ENCODE data around the gene NFATC1. TPM values are rescaled to one million over a fixed set of nuclear protein-coding genes. Genes with fewer than 3 reads are reported as not detected.

The NFATC1 gene
- total RNA-seq, 4 donors from 2014 or later: 13.9 to 24.3 (median 16.7) TPM

- Histone ChIP-seq H3K9me3 (no peaks in the 10 kb centered on the region), H3K27ac (no peak overlapping the region), H3K36me3 (no peaks in the 10 kb centered on the region), H3K4me1 (peaks cover 8% of the 10 kb centered on the region), H3K27me3 (peaks cover 38% of the 10 kb centered on the region), H3K4me3 (no peak overlapping the region)
- TF ChIP-seq EP300 (IDR thresholded peaks at IDR 0.05) (no peak), POLR2A (IDR thresholded peaks at IDR 0.05) (no peak), POLR2AphosphoS5 (IDR thresholded peaks at IDR 0.05) (no peak)
- TF ChIP-seq, protein P1, sequence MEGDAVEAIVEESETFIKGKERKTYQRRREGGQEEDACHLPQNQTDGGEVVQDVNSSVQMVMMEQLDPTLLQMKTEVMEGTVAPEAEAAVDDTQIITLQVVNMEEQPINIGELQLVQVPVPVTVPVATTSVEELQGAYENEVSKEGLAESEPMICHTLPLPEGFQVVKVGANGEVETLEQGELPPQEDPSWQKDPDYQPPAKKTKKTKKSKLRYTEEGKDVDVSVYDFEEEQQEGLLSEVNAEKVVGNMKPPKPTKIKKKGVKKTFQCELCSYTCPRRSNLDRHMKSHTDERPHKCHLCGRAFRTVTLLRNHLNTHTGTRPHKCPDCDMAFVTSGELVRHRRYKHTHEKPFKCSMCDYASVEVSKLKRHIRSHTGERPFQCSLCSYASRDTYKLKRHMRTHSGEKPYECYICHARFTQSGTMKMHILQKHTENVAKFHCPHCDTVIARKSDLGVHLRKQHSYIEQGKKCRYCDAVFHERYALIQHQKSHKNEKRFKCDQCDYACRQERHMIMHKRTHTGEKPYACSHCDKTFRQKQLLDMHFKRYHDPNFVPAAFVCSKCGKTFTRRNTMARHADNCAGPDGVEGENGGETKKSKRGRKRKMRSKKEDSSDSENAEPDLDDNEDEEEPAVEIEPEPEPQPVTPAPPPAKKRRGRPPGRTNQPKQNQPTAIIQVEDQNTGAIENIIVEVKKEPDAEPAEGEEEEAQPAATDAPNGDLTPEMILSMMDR (IDR thresholded peaks at IDR 0.05): no peak
- 54% methylated on average over 13 of the region's 17 CpGs for WGBS
- peak in 1 of 2 donors; percentile 60 for DNase-seq (ENCODE audit: low spot score in 2 of 2)
These were observed 11.5 kb upstream of the NFATC1 start for GRCh38 chr18:79384151-79384807.

- Histone ChIP-seq H3K4me1 (peaks cover 6% of the 10 kb centered on the region), H3K4me3 (no peak overlapping the region), H3K9me3 (no peaks in the 10 kb centered on the region), H3K27me3 (peaks cover 43% of the 10 kb centered on the region), H3K36me3 (no peaks in the 10 kb centered on the region), H3K27ac (no peak overlapping the region)
- WGBS: 58% methylated on average over 16 of the region's 16 CpGs
- peak in 1 of 2 donors; percentile 27 for DNase-seq (ENCODE audit: low spot score in 2 of 2)
- TF ChIP-seq, protein P1 (IDR thresholded peaks at IDR 0.05): no peak
- TF ChIP-seq POLR2A (IDR thresholded peaks at IDR 0.05) (no peak), EP300 (IDR thresholded peaks at IDR 0.05) (no peak), POLR2AphosphoS5 (IDR thresholded peaks at IDR 0.05) (no peak)
These were observed 10.9 kb upstream of the NFATC1 start for GRCh38 chr18:79384834-79385233.

DNA sequence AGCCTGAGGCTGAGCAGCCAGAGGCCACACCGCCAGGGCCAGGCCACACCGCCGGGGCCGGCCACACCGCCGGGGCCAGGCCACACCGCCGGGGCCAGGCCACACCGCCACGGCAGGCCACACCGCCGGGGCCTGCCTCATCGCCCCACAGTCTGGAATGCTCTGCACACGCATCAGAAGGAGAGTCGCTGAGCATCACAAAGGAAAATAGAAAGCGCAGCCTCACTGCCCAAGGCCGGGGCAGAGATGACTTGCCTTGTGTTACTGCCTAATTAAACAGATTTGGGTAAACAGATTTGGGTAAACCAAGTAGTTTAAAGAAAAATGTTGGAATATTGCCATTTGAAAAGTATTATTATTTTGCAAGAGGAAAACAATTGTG lies 10.4 kb upstream of the NFATC1 start:
- no peak for DNase-seq (ENCODE audit: low spot score in 2 of 2)
- WGBS: 64% methylated on average over 16 of the region's 17 CpGs

GRCh38 chr18:79385708-79386341 lies 9.9 kb upstream of the NFATC1 start:
- no peak for TF ChIP-seq POLR2AphosphoS5 (IDR thresholded peaks at IDR 0.05)
- TF ChIP-seq POLR2A (IDR thresholded peaks at IDR 0.05): no peak
- WGBS: 61% methylated on average over 16 of the region's 21 CpGs
- Histone ChIP-seq H3K9me3 (no peaks in the 10 kb centered on the region), H3K27me3 (peaks cover 44% of the 10 kb centered on the region), H3K36me3 (no peaks in the 10 kb centered on the region), H3K4me3 (no peak overlapping the region), H3K4me1 (peaks cover 6% of the 10 kb centered on the region), H3K27ac (no peak overlapping the region)
- peak in 1 of 2 donors; percentile 57 for DNase-seq (ENCODE audit: low spot score in 2 of 2)

More for the DNA sequence above, 10.4 kb upstream of the NFATC1 start:
- Histone ChIP-seq H3K4me1 (peaks cover 6% of the 10 kb centered on the region), H3K27me3 (peaks cover 44% of the 10 kb centered on the region), H3K4me3 (no peak overlapping the region), H3K9me3 (no peaks in the 10 kb centered on the region), H3K36me3 (no peaks in the 10 kb centered on the region), H3K27ac (no peak overlapping the region)
- TF ChIP-seq EP300 (IDR thresholded peaks at IDR 0.05) (no peak), POLR2A (IDR thresholded peaks at IDR 0.05) (no peak), POLR2AphosphoS5 (IDR thresholded peaks at IDR 0.05) (no peak)
- TF ChIP-seq, protein P1 (IDR thresholded peaks at IDR 0.05): no peak

- peak in 1 of 2 donors; percentile 57 for DNase-seq (ENCODE audit: low spot score in 2 of 2)
- WGBS: 98% methylated on average over 5 of the region's 14 CpGs
- H3K4me3 ChIP-seq: no peak overlapping the region
These were observed 9.2 kb upstream of the NFATC1 start for GRCh38 chr18:79386547-79386946.

More at GRCh38 chr18:79386547-79386946, 9.2 kb upstream of the NFATC1 start:
- Histone ChIP-seq H3K4me1 (peaks cover 2% of the 10 kb centered on the region), H3K36me3 (no peaks in the 10 kb centered on the region), H3K27ac (no peak overlapping the region), H3K9me3 (no peaks in the 10 kb centered on the region), H3K27me3 (peaks cover 44% of the 10 kb centered on the region)
- TF ChIP-seq, protein P1 (IDR thresholded peaks at IDR 0.05): no peak
- TF ChIP-seq EP300 (IDR thresholded peaks at IDR 0.05) (no peak), POLR2A (IDR thresholded peaks at IDR 0.05) (no peak), POLR2AphosphoS5 (IDR thresholded peaks at IDR 0.05) (no peak)

Measured in suprapubic skin (tissue), 4 donors.